GM23338 (cell line): ENCODE data around the gene TSLP. TPM values are rescaled to one million over a fixed set of nuclear protein-coding genes. Genes with fewer than 3 reads are reported as not detected.

Experiments used
- ATAC-seq: fragments of 200-7000 bp; cut with Tn5 transposase; 3 replicates; pipeline ENCODE4 v1.9.1; 2020
- DNase-seq: peaks from one replicate; pipeline ENCODE4 v3.0.0-alpha.2; 2015; ENCODE audit warnings: low spot score
- H2AFZ ChIP-seq: fragments of 200-600 bp; sonication (generic); 2 replicates; pipeline ENCODE4 v1.8.0; 2016; ENCODE audit warnings: antibody characterized with exemption, mild to moderate bottlenecking, moderate library complexity
- H3F3A ChIP-seq: fragments of 200-600 bp; sonication (generic); replicated peaks from 2 replicates; pipeline ENCODE4 v1.8.0; 2017; ENCODE audit warnings: antibody characterized with exemption, mixed run types, low read depth
- H3K27ac ChIP-seq: fragments of 200-600 bp; sonication (generic); 2 replicates; pipeline ENCODE4 v1.6.1; 2016; ENCODE audit warnings: low read depth
- H3K27me3 ChIP-seq: fragments of 200-600 bp; sonication (generic); 2 replicates; pipeline ENCODE4 v1.8.0; 2016; ENCODE audit warnings: mild to moderate bottlenecking, mixed run types, moderate library complexity; ENCODE audit not compliant: insufficient read depth
- H3K36me3 ChIP-seq: fragments of 200-600 bp; sonication (generic); 2 replicates; pipeline ENCODE4 v1.8.0; 2016; ENCODE audit warnings: mild to moderate bottlenecking; ENCODE audit not compliant: insufficient read depth
- H3K4me1 ChIP-seq: fragments of 200-600 bp; sonication (generic); 2 replicates; pipeline ENCODE4 v1.8.0; 2016; ENCODE audit warnings: mild to moderate bottlenecking, moderate library complexity; ENCODE audit not compliant: insufficient read depth
- H3K4me2 ChIP-seq: fragments of 200-600 bp; sonication (generic); 2 replicates; pipeline ENCODE4 v1.7.1; 2017; ENCODE audit warnings: mixed run types
- H3K4me3 ChIP-seq: fragments of 200-600 bp; sonication (generic); 2 replicates; pipeline ENCODE4 v1.6.1; 2016; ENCODE audit warnings: mixed run types
- H3K79me2 ChIP-seq: fragments of 200-600 bp; sonication (generic); replicated peaks from 2 replicates; pipeline ENCODE4 v1.8.0; 2017; ENCODE audit warnings: mild to moderate bottlenecking; ENCODE audit not compliant: insufficient read depth
- H3K9me2 ChIP-seq: fragments of 200-600 bp; sonication (generic); 2 replicates; pipeline ENCODE4 v1.8.0; 2017; ENCODE audit not compliant: insufficient read depth
- H4K20me1 ChIP-seq: fragments of 200-600 bp; sonication (generic); replicated peaks from 2 replicates; pipeline ENCODE4 v1.8.0; 2017; ENCODE audit warnings: mild to moderate bottlenecking; ENCODE audit not compliant: insufficient read depth
- H3K27ac Mint-ChIP-seq: 2 replicates; pipeline ENCODE4 v1.8.0; 2020; ENCODE audit warnings: inconsistent platforms, mild to moderate bottlenecking, moderate library complexity, mixed read lengths
- H3K27me3 Mint-ChIP-seq: 3 replicates; pipeline ENCODE4 v1.8.0; 2022; ENCODE audit warnings: low read depth, mild to moderate bottlenecking, moderate library complexity, mixed read lengths, inconsistent platforms; ENCODE audit not compliant: insufficient read depth, poor library complexity
- H3K36me3 Mint-ChIP-seq: 3 replicates; pipeline ENCODE4 v1.8.0; 2021; ENCODE audit warnings: low read depth, mild to moderate bottlenecking, inconsistent platforms, moderate library complexity, mixed read lengths
- H3K4me1 Mint-ChIP-seq: 3 replicates; pipeline ENCODE4 v1.8.0; 2020; ENCODE audit warnings: mild to moderate bottlenecking, inconsistent platforms, mixed read lengths
- H3K4me3 Mint-ChIP-seq: 3 replicates; pipeline ENCODE4 v1.8.0; 2021; ENCODE audit warnings: moderate library complexity, mild to moderate bottlenecking, inconsistent platforms, mixed read lengths
- H3K9me3 Mint-ChIP-seq: 3 replicates; pipeline ENCODE4 v1.8.0; 2020; ENCODE audit warnings: moderate library complexity, mild to moderate bottlenecking, inconsistent platforms, mixed read lengths
- CREB1 ChIP-seq: fragments of 250-450 bp; sonication (Bioruptor Pico); IDR thresholded peaks from 2 replicates; pipeline ENCODE4 v1.5.0; 2020; ENCODE audit warnings: low read depth, mild to moderate bottlenecking, moderate library complexity
- EZH2 ChIP-seq: fragments of 200-600 bp; sonication (generic); IDR thresholded peaks from one replicate; pipeline ENCODE4 v1.8.0; 2017; ENCODE audit warnings: antibody characterized with exemption, mild to moderate bottlenecking, low read depth; ENCODE audit not compliant: unreplicated experiment
- EZH2phosphoT487 ChIP-seq: fragments of 200-600 bp; sonication (generic); IDR thresholded peaks from one replicate; pipeline ENCODE4 v1.8.1; 2018; ENCODE audit warnings: antibody characterized with exemption; ENCODE audit not compliant: unreplicated experiment
- NANOG ChIP-seq: IDR thresholded peaks from 2 replicates; pipeline ENCODE4 v1.6.1; 2016; ENCODE audit warnings: antibody characterized with exemption, borderline replicate concordance
- POLR2AphosphoS5 ChIP-seq: IDR thresholded peaks from 2 replicates; pipeline ENCODE4 v1.6.1; 2016; ENCODE audit warnings: antibody characterized with exemption, low read depth
- STAT1 ChIP-seq: IDR thresholded peaks from one replicate; pipeline ENCODE4 v1.6.1; 2016; ENCODE audit warnings: antibody characterized with exemption; ENCODE audit not compliant: unreplicated experiment
- ZNF114 ChIP-seq: fragments of 250-450 bp; sonication (Bioruptor Pico); IDR thresholded peaks from 2 replicates; pipeline ENCODE4 v1.5.0; 2020; ENCODE audit warnings: mild to moderate bottlenecking, moderate library complexity
- ZNF331 ChIP-seq: fragments of 250-450 bp; sonication (Bioruptor Pico); IDR thresholded peaks from 2 replicates; pipeline ENCODE4 v1.5.0; 2020; ENCODE audit warnings: low read depth, mild to moderate bottlenecking, moderate library complexity
- ZNF462 ChIP-seq: fragments of 250-450 bp; sonication (Bioruptor Pico); IDR thresholded peaks from 2 replicates; pipeline ENCODE4 v1.5.0; 2020; ENCODE audit warnings: mild to moderate bottlenecking, moderate library complexity
- polyA plus RNA-seq: library from polyadenylated mRNA; unstranded; fragments of >200 nt; fragmentation: Nextera tagmentation; extraction: Ambion mirVana; gene quantifications from 2 replicates; pipeline ENCODE4 v1.2.1, GENCODE V29; 2016
- total RNA-seq: library from RNA; depleted of rRNA; stranded (reverse); fragments of >200 nt; shearing (Covaris generic); gene quantifications from 2 replicates; pipeline ENCODE4 v1.2.3, GENCODE V29; 2014
- TF ChIP-seq, protein P1 (sequence below): IDR thresholded peaks from 2 replicates; pipeline ENCODE4 v1.6.1; 2016; ENCODE audit warnings: antibody characterized with exemption
- TF ChIP-seq, protein P2 (sequence below): IDR thresholded peaks from one replicate; pipeline ENCODE4 v1.6.1; 2018; ENCODE audit warnings: antibody characterized with exemption; ENCODE audit not compliant: unreplicated experiment

TSLP gene
- total and polyA plus RNA-seq, 2 experiments from 2014 or later, result 0.35 to 1.5 TPM

GRCh38 chr5:111113678-111114077 lies 42.2 kb downstream of the TSLP start:
- H3K4me3 Mint-ChIP-seq, result no peak overlapping the region
- H3F3A ChIP-seq, result no peaks in the 10 kb centered on the region
- H3K4me2 ChIP-seq, result no peak overlapping the region
- H3K36me3 Mint-ChIP-seq, result peaks cover 28% of the 10 kb centered on the region; the same call in 2 of the 3 replicates
- H3K9me3 Mint-ChIP-seq, result no peaks in the 10 kb centered on the region
- no peak overlapping the region; the same call in 1 of the 2 replicates for H3K27ac Mint-ChIP-seq
- H3K27me3 Mint-ChIP-seq, result no peaks in the 10 kb centered on the region
- ATAC-seq (no peak), DNase-seq (no peak)
- no peaks in the 10 kb centered on the region for H3K27me3 ChIP-seq
- peaks cover 23% of the 10 kb centered on the region; the same call in 1 of the 2 replicates for H3K36me3 ChIP-seq
- no peak overlapping the region for H3K27ac ChIP-seq
- H2AFZ ChIP-seq, result no peak overlapping the region
- H3K4me1 ChIP-seq, result peaks cover 33% of the 10 kb centered on the region
- TF ChIP-seq ZNF462 (CRISPR knock-in tag), result no peak
- TF ChIP-seq, protein P1, sequence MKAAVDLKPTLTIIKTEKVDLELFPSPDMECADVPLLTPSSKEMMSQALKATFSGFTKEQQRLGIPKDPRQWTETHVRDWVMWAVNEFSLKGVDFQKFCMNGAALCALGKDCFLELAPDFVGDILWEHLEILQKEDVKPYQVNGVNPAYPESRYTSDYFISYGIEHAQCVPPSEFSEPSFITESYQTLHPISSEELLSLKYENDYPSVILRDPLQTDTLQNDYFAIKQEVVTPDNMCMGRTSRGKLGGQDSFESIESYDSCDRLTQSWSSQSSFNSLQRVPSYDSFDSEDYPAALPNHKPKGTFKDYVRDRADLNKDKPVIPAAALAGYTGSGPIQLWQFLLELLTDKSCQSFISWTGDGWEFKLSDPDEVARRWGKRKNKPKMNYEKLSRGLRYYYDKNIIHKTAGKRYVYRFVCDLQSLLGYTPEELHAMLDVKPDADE, result no peak
- TF ChIP-seq, protein P2, sequence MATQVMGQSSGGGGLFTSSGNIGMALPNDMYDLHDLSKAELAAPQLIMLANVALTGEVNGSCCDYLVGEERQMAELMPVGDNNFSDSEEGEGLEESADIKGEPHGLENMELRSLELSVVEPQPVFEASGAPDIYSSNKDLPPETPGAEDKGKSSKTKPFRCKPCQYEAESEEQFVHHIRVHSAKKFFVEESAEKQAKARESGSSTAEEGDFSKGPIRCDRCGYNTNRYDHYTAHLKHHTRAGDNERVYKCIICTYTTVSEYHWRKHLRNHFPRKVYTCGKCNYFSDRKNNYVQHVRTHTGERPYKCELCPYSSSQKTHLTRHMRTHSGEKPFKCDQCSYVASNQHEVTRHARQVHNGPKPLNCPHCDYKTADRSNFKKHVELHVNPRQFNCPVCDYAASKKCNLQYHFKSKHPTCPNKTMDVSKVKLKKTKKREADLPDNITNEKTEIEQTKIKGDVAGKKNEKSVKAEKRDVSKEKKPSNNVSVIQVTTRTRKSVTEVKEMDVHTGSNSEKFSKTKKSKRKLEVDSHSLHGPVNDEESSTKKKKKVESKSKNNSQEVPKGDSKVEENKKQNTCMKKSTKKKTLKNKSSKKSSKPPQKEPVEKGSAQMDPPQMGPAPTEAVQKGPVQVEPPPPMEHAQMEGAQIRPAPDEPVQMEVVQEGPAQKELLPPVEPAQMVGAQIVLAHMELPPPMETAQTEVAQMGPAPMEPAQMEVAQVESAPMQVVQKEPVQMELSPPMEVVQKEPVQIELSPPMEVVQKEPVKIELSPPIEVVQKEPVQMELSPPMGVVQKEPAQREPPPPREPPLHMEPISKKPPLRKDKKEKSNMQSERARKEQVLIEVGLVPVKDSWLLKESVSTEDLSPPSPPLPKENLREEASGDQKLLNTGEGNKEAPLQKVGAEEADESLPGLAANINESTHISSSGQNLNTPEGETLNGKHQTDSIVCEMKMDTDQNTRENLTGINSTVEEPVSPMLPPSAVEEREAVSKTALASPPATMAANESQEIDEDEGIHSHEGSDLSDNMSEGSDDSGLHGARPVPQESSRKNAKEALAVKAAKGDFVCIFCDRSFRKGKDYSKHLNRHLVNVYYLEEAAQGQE, result no peak
- no peak for TF ChIP-seq CREB1 (CRISPR knock-in tag)
- no peak for TF ChIP-seq NANOG
- no peak for TF ChIP-seq ZNF114
- TF ChIP-seq STAT1, result no peak
- TF ChIP-seq EZH2, result no peak
- TF ChIP-seq EZH2phosphoT487, result no peak
- TF ChIP-seq ZNF331 (CRISPR knock-in tag), result no peak
- no peak for TF ChIP-seq POLR2AphosphoS5
- no peaks in the 10 kb centered on the region for H3K9me2 ChIP-seq
- H3K79me2 ChIP-seq, result no peaks in the 10 kb centered on the region
- H3K4me1 Mint-ChIP-seq, result peaks cover 31% of the 10 kb centered on the region
- no peaks in the 10 kb centered on the region; the same call in 1 of the 2 replicates for H4K20me1 ChIP-seq
- H3K4me3 ChIP-seq, result no peak overlapping the region
